A549 (cell line): ENCODE results near the gene SIK2. TPM values are rescaled to one million over a fixed set of nuclear protein-coding genes. Genes with fewer than 3 reads are reported as not detected.
A peak's percentile ranks its signal among the peaks of the same experiment; 100 is the strongest.
"Not testable (repeated sequence)": the region's sequence is repeated elsewhere in the genome, so short reads cannot be mapped to it uniquely, and the experiment has no call there.

Source experiments
- ATAC-seq, 2 experiments: fragments of 200-7000 bp in 1 of 2; fragments of >200 bp in 1 of 2; cut with Nextera tagmentation in 1 of 2; cut with Tn5 transposase in 1 of 2; 3 replicates each; pipeline versions ENCODE4 v1.8.0 to v1.9.1; 2018 to 2020; ENCODE audit warnings: mild to moderate bottlenecking in 1 of 2, moderate library complexity in 1 of 2
- CTCF ChIA-PET: fragments of 300-600 bp; sonication (Branson Sonifier 250); formaldehyde crosslinking; extraction: SDS; loops from one replicate; lab custom pipeline; 2021; ENCODE audit warnings: antibody characterized with exemption, inconsistent platforms; lab: Yijun Ruan, JAX
- POLR2A ChIA-PET: fragments of 350-600 bp; formaldehyde crosslinking; extraction: SDS; loops from one replicate; lab custom pipeline; 2021; ENCODE audit warnings: antibody characterized with exemption, inconsistent platforms; lab: Yijun Ruan, JAX
- DNase-seq, 2 experiments: peaks; one replicate each; pipeline versions ENCODE4 v3.0.0 to v3.0.0-alpha.2; 2011 to 2016; ENCODE audit warnings: low read depth in 1 of 2, low spot score in 1 of 2
- FAIRE-seq: peaks from 2 replicates; lab custom pipeline; 2011; peaks lifted over from hg19 to GRCh38; lab: Jason Lieb, UNC
- H3K27ac ChIP-seq, 2 experiments: fragments of >200 bp; sonication (Bioruptor Twin); formaldehyde crosslinking; 3 replicates each; pipeline ENCODE4 v1.5.1; 2016 to 2017
- H3K4me1 ChIP-seq: fragments of >200 bp; sonication (Bioruptor Twin); formaldehyde crosslinking; 3 replicates; pipeline ENCODE4 v1.6.1; 2016
- H3K4me2 ChIP-seq: fragments of >200 bp; sonication (Bioruptor Twin); formaldehyde crosslinking; 3 replicates; pipeline ENCODE4 v1.6.1; 2016
- H3K4me3 ChIP-seq: fragments of >200 bp; sonication (Bioruptor Twin); formaldehyde crosslinking; 3 replicates; pipeline ENCODE4 v1.5.1; 2016
- H3K9me3 ChIP-seq: fragments of >200 bp; sonication (Bioruptor Twin); formaldehyde crosslinking; 3 replicates; pipeline ENCODE4 v1.6.1; 2016
- CBX8 ChIP-seq: fragments of 200-600 bp; sonication (generic); IDR thresholded peaks from 2 replicates; pipeline ENCODE4 v1.6.1; 2016
- CHD2 ChIP-seq: fragments of 150-350 bp; IDR thresholded peaks from 2 replicates; pipeline ENCODE4 v1.6.1; 2014; ENCODE audit warnings: low read length; ENCODE audit not compliant: partially characterized antibody
- CHD4 ChIP-seq: fragments of 200-600 bp; sonication (generic); IDR thresholded peaks from 2 replicates; pipeline ENCODE4 v1.6.1; 2016; ENCODE audit warnings: antibody characterized with exemption, mild to moderate bottlenecking, borderline replicate concordance
- CTCF ChIP-seq: fragments of >200 bp; sonication (Bioruptor Twin); formaldehyde crosslinking; IDR thresholded peaks from 3 replicates; pipeline ENCODE4 v1.5.1; 2016
- EHF ChIP-seq: fragments of 250-450 bp; sonication (Bioruptor Pico); IDR thresholded peaks from 2 replicates; pipeline ENCODE4 v1.5.0; 2020; ENCODE audit warnings: mild to moderate bottlenecking
- EHMT2 ChIP-seq: fragments of 200-600 bp; sonication (generic); IDR thresholded peaks from 2 replicates; pipeline ENCODE4 v1.6.1; 2016; ENCODE audit warnings: antibody characterized with exemption, low read depth, mild to moderate bottlenecking, moderate library complexity
- FOSL2 ChIP-seq, 2 experiments: fragments of 450-650 bp in 1 of 2; fragments of >200 bp in 1 of 2; sonication (Bioruptor Twin) in 1 of 2; formaldehyde crosslinking; IDR thresholded peaks; 2 replicates each; pipeline versions ENCODE4 v1.5.0 to v1.6.1; 2016 to 2020; ENCODE audit warnings: mild to moderate bottlenecking in 1 of 2, moderate library complexity in 1 of 2
- GATA3 ChIP-seq: IDR thresholded peaks from 2 replicates; pipeline ENCODE4 v1.6.1; 2012; ENCODE audit warnings: borderline replicate concordance
- HDAC2 ChIP-seq: fragments of 200-600 bp; sonication (generic); IDR thresholded peaks from 2 replicates; pipeline ENCODE4 v1.6.1; 2016
- HMGXB4 ChIP-seq: fragments of 250-450 bp; sonication (Bioruptor Pico); IDR thresholded peaks from 2 replicates; pipeline ENCODE4 v1.5.0; 2021; ENCODE audit warnings: mild to moderate bottlenecking, moderate library complexity, borderline replicate concordance
- HOXB5 ChIP-seq: fragments of 250-450 bp; sonication (Bioruptor Pico); IDR thresholded peaks from 2 replicates; pipeline ENCODE4 v1.5.0; 2020; ENCODE audit warnings: mild to moderate bottlenecking, moderate library complexity
- KDM1A ChIP-seq: fragments of 200-600 bp; sonication (generic); IDR thresholded peaks from 2 replicates; pipeline ENCODE4 v1.6.1; 2016; ENCODE audit warnings: low read depth, mild to moderate bottlenecking
- MAFK ChIP-seq: fragments of 450-650 bp; IDR thresholded peaks from 2 replicates; pipeline ENCODE4 v1.6.1; 2014; ENCODE audit not compliant: partially characterized antibody
- MAZ ChIP-seq: fragments of 150-350 bp; IDR thresholded peaks from 2 replicates; pipeline ENCODE4 v1.6.1; 2014; ENCODE audit warnings: antibody characterized with exemption, low read depth, low read length, borderline replicate concordance
- POLR2AphosphoS2 ChIP-seq: conservative IDR thresholded peaks from 2 replicates; pipeline ENCODE4 v1.6.1; 2012; ENCODE audit warnings: low read length, improper control_type of control experiment, inconsistent platforms
- RAD21 ChIP-seq, 2 experiments: fragments of >200 bp in 1 of 2; sonication (Bioruptor Twin) in 1 of 2; formaldehyde crosslinking in 1 of 2; IDR thresholded peaks in 1 of 2; conservative IDR thresholded peaks in 1 of 2; 2 replicates in 1 of 2; 3 replicates in 1 of 2; pipeline ENCODE4 v1.6.1; 2012 to 2018; ENCODE audit warnings: inconsistent platforms in 1 of 2
- SREBF2 ChIP-seq: fragments of 450-650 bp; IDR thresholded peaks from 2 replicates; pipeline ENCODE4 v1.6.1; 2014; ENCODE audit warnings: mild to moderate bottlenecking, moderate library complexity
- TFCP2L1 ChIP-seq: fragments of 250-450 bp; sonication (Bioruptor Pico); IDR thresholded peaks from 2 replicates; pipeline ENCODE4 v1.5.0; 2021; ENCODE audit warnings: mild to moderate bottlenecking
- ZC3H11A ChIP-seq: fragments of 450-650 bp; IDR thresholded peaks from 2 replicates; pipeline ENCODE4 v1.6.1; 2014; ENCODE audit warnings: antibody characterized with exemption, mild to moderate bottlenecking
- ZSCAN20 ChIP-seq: fragments of 250-450 bp; sonication (Bioruptor Pico); IDR thresholded peaks from 2 replicates; pipeline ENCODE4 v1.8.0; 2022; ENCODE audit warnings: mild to moderate bottlenecking, moderate library complexity
- WGBS: methylation state at CpG from one replicate; pipeline ENCODE4 v1.1.6; 2017; ENCODE audit errors: missing lambda C conversion rate; 5-methylcytosine and 5-hydroxymethylcytosine counted together
- polyA plus RNA-seq, 4 experiments: library from polyadenylated mRNA; depleted of rRNA in 3 of 4; stranded (reverse); fragments of >200 nt; fragmentation: RNase III in 1 of 4; extraction: RNeasy Plus Mini Kit Qiagen cat#74134 plus additional on column Dnase treatment in 1 of 4; gene quantifications; 2 replicates in 3 of 4; 3 replicates in 1 of 4; pipeline ENCODE4 v1.2.3, GENCODE V29; 2011 to 2017
- TF ChIP-seq, protein P1 (sequence below): IDR thresholded peaks from 2 replicates; pipeline ENCODE4 v1.6.1; 2012
- TF ChIP-seq, protein P2 (sequence below): IDR thresholded peaks from 2 replicates; pipeline ENCODE4 v1.6.1; 2012
- TF ChIP-seq, protein P3 (sequence below): fragments of >200 bp; sonication (Bioruptor Twin); formaldehyde crosslinking; IDR thresholded peaks from 3 replicates; pipeline ENCODE4 v1.6.1; 2016

SIK2 gene
- polyA plus RNA-seq, 2 of the 4 experiments (the other 2 are of a cell fraction), result 4.5 to 9.0 TPM

DNA sequence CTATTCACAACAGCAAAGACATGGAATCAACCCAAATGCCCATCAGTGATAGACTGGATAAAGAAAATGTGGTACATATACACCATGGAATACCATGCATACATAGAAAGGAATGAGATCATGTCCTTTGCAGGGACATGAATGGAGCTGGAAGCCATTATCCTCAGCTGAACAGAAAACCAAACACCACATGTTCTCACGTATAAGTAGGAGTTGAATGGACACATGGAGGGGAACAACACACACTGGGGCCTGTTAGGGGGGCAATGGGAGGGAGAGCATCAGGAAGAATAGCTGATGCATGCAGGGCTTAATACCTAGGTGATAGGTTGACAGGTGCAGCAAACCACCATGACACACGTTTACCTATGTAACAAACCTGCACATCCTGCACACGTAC is 115.4 kb downstream of the SIK2 start:
- POLR2A ChIA-PET, DNase-seq, H3K27ac ChIP-seq, ATAC-seq, H3K9me3 ChIP-seq, H3K4me3 ChIP-seq, FAIRE-seq: not testable (repeated sequence)
- WGBS, result 92% methylated on average over 3 of the region's 3 CpGs
- CTCF ChIA-PET, result interaction anchor here (1.7 kb wide), 1 partner anchor 113 kb away, joined by 4 read pairs; no protein-coding TSS in a partner anchor
- peak overlapping the region; percentile 59; the same call in 2 of the 3 replicates for H3K4me2 ChIP-seq
- peaks cover 18% of the 10 kb centered on the region for H3K4me1 ChIP-seq

GRCh38 chr11:111718436-111718835 is 116.2 kb downstream of the SIK2 start:
- no peak overlapping the region for H3K4me3 ChIP-seq
- WGBS, result 12% methylated on average over 6 of the region's 6 CpGs
- FAIRE-seq (no peak), DNase-seq (peak in 1 of 2 experiments; percentile 59), ATAC-seq (peak; percentile 85 to 92)
- H3K9me3 ChIP-seq, result no peaks in the 10 kb centered on the region
- TF ChIP-seq CHD2 (no peak), ZC3H11A (no peak), HMGXB4 (no peak), HOXB5 (CRISPR knock-in tag) (no peak), FOSL2 (IDR thresholded peaks at IDR 0.05) (no peak), FOSL2 (CRISPR knock-in tag; IDR thresholded peaks at IDR 0.05) (no peak), MAFK (no peak)
- H3K27ac ChIP-seq, result peak overlapping the region; percentile 55 to 84; a peak in 5 of 6 replicates
- H3K4me1 ChIP-seq, result peaks cover 18% of the 10 kb centered on the region
- ChIA-PET CTCF (interaction anchor here (1.7 kb wide), 1 partner anchor 114 kb away, joined by 4 read pairs; no protein-coding TSS in a partner anchor), POLR2A (no interaction called here)
- peak overlapping the region; percentile 59 for H3K4me2 ChIP-seq

DNA sequence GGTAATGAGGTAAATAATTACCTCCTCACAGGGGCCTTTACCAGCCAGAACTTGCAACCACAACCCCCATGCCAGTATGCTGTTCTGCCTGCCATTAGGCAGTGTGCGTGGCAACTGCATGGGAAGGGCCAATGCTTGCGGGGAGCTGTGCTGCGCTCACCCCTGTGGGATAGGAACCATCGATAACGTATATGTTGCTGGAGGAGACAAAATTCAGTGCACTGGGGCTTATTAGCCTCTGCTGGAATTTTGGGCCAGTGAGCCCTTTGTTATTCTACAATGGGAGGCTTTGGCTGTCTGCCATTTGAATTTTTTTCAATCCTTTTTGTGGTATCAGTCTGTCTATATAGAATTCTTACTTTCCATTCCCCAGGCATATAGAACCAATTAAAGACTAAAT is 116.6 kb downstream of the SIK2 start:
- no peaks in the 10 kb centered on the region for H3K9me3 ChIP-seq
- H3K4me3 ChIP-seq, result no peak overlapping the region
- CTCF ChIA-PET, result interaction anchor here (1.7 kb wide), 1 partner anchor 115 kb away, joined by 4 read pairs; no protein-coding TSS in a partner anchor
- peak overlapping the region; percentile 55 to 84; a peak in 5 of 6 replicates for H3K27ac ChIP-seq
- peak overlapping the region; percentile 59 for H3K4me2 ChIP-seq
- ATAC-seq (peak; percentile 19 to 37; a peak in 3 of 6 replicates), DNase-seq (no peak), FAIRE-seq (no peak)
- no peak for TF ChIP-seq TFCP2L1
- no peak for TF ChIP-seq EHF (CRISPR knock-in tag)
- TF ChIP-seq, protein P1, sequence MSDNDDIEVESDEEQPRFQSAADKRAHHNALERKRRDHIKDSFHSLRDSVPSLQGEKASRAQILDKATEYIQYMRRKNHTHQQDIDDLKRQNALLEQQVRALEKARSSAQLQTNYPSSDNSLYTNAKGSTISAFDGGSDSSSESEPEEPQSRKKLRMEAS, result no peak
- no peak for TF ChIP-seq GATA3
- TF ChIP-seq, protein P2, sequence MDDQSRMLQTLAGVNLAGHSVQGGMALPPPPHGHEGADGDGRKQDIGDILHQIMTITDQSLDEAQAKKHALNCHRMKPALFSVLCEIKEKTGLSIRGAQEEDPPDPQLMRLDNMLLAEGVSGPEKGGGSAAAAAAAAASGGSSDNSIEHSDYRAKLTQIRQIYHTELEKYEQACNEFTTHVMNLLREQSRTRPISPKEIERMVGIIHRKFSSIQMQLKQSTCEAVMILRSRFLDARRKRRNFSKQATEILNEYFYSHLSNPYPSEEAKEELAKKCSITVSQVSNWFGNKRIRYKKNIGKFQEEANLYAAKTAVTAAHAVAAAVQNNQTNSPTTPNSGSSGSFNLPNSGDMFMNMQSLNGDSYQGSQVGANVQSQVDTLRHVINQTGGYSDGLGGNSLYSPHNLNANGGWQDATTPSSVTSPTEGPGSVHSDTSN, result no peak
- TF ChIP-seq SREBF2, result no peak
- TF ChIP-seq CTCF, result no peak
- TF ChIP-seq FOSL2 (IDR thresholded peaks at IDR 0.05), result no peak
- TF ChIP-seq FOSL2 (CRISPR knock-in tag; IDR thresholded peaks at IDR 0.05), result no peak
- no peak for TF ChIP-seq HOXB5 (CRISPR knock-in tag)
- TF ChIP-seq, protein P3, sequence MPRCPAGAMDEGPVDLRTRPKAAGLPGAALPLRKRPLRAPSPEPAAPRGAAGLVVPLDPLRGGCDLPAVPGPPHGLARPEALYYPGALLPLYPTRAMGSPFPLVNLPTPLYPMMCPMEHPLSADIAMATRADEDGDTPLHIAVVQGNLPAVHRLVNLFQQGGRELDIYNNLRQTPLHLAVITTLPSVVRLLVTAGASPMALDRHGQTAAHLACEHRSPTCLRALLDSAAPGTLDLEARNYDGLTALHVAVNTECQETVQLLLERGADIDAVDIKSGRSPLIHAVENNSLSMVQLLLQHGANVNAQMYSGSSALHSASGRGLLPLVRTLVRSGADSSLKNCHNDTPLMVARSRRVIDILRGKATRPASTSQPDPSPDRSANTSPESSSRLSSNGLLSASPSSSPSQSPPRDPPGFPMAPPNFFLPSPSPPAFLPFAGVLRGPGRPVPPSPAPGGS, result no peak
- no peak for TF ChIP-seq RAD21 (conservative IDR thresholded peaks at IDR 0.05 in 1 of 2, IDR thresholded peaks at IDR 0.05 in 1 of 2)
- no peak for TF ChIP-seq CBX8
- no peak for TF ChIP-seq CHD4
- no peak for TF ChIP-seq HDAC2
- TF ChIP-seq POLR2AphosphoS2, result no peak
- no peak for TF ChIP-seq MAFK
- TF ChIP-seq EHMT2, result no peak
- TF ChIP-seq ZSCAN20 (CRISPR knock-in tag), result no peak
- no peak for TF ChIP-seq KDM1A
- no peak for TF ChIP-seq MAZ
- 95% methylated on average over 3 of the region's 5 CpGs for WGBS
- POLR2A ChIA-PET, result no interaction called here
- H3K4me1 ChIP-seq, result peaks cover 18% of the 10 kb centered on the region
